ENCODE measurements around the gene IL19. TPM values are rescaled to one million over a fixed set of nuclear protein-coding genes. Genes with fewer than 3 reads are reported as not detected.

Gene IL19
- total and polyA plus RNA-seq, 2 of the 13 experiments (the other 11 are each of a cell fraction or from before 2014, with no cell fraction given) = not detected

DNA sequence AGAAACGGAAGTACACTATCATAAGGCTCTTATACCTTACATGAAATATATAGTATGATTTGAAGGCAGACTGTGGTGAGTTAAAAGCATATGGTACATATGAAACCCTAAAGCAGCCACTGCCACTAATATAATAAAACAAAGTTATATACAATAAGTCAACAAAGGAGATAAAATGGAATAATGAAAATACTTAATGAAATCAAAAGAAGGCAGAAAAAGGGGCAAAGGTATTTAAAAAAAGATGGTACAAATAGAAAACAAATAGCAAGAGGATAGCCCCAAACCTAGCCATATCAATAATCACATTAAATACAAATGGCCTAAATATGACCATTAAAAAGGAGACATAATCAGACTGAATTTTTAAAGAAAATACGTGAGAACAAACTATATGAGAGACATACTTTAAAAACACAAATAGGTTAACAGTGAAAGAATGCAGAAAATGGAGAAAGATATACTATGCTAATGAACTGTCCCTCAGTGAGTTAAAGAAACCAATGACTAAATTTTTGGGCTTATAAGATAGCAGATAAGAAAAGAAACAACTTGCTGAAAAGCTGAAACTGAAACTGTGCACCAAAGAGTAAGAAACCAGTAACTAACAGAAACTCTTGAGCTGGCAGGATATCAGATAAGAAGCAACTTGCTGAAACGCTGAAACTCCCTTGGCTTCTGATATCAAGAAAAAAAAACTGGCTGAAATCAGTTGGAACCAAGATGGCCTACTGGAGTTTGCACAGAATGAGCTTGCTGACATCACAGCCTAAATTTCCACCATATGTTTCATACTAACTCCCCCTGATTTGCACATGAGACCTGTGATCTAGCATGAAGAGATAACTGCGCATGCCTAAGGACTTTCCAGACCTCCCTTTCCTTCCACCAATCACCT is 46.1 kb downstream of the IL19 start (continued):
- no peak for TF ChIP-seq RARA (CRISPR knock-in tag; IDR thresholded peaks at IDR 0.05)
- no peak for TF ChIP-seq CTCF (CRISPR knock-in tag; IDR thresholded peaks at IDR 0.05)

DNA sequence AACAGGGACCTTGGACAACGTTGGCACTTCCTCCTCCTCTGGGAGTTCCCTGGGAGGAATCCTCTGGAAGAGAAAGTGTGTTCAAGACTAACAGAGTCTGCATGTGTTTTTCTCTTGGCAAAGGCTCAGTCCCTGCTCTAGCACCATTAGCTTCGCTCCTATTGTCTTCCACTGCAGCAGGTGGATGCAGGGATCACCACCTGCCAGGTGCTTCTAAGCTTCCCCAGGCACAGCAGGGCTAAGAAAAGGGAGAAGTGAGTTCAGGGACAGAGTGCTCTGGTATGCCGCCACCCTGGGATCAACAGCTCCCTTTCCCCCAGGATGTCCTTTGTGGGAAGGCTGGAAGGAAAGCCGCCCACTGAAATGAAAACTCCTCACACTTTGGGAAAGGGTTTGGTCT is 50.9 kb downstream of the IL19 start:
- 25% methylated on average over 4 of the region's 4 CpGs for WGBS (ENCODE audit: low lambda C conversion rate)
- TF ChIP-seq ZNF446 (CRISPR knock-in tag; IDR thresholded peaks at IDR 0.05) (no peak), TBL1XR1 (IDR thresholded peaks at IDR 0.05; ENCODE audit: borderline replicate concordance, low read length, partially characterized antibody) (no peak), SNAPC4 (CRISPR knock-in tag; IDR thresholded peaks at IDR 0.05) (no peak)
- TF ChIP-seq, protein P1, sequence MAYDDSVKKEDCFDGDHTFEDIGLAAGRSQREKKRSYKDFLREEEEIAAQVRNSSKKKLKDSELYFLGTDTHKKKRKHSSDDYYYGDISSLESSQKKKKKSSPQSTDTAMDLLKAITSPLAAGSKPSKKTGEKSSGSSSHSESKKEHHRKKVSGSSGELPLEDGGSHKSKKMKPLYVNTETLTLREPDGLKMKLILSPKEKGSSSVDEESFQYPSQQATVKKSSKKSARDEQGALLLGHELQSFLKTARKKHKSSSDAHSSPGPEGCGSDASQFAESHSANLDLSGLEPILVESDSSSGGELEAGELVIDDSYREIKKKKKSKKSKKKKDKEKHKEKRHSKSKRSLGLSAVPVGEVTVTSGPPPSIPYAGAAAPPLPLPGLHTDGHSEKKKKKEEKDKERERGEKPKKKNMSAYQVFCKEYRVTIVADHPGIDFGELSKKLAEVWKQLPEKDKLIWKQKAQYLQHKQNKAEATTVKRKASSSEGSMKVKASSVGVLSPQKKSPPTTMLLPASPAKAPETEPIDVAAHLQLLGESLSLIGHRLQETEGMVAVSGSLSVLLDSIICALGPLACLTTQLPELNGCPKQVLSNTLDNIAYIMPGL (CRISPR knock-in tag; IDR thresholded peaks at IDR 0.05; ENCODE audit: borderline replicate concordance in 1 of 2, low read depth in 1 of 2) = no peak
- TF ChIP-seq, protein P2, sequence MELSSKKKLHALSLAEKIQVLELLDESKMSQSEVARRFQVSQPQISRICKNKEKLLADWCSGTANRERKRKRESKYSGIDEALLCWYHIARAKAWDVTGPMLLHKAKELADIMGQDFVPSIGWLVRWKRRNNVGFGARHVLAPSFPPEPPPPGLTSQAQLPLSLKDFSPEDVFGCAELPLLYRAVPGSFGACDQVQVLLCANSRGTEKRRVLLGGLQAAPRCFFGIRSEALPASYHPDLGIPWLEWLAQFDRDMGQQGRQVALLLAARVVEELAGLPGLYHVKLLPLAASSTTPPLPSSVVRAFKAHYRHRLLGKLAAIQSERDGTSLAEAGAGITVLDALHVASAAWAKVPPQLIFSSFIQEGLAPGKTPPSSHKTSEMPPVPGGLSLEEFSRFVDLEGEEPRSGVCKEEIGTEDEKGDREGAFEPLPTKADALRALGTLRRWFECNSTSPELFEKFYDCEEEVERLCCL (CRISPR knock-in tag; IDR thresholded peaks at IDR 0.05; ENCODE audit: borderline replicate concordance) = no peak

More for the DNA sequence above, 50.9 kb downstream of the IL19 start:
- Histone ChIP-seq H3K9ac (ENCODE audit: insufficient read depth, low read depth, low read length) (no peak overlapping the region), H3K4me3 (replicated peaks in 1 of 3; ENCODE audit: insufficient read depth in 1 of 3, low read depth in 2 of 3, low read length in 3 of 3) (no peak overlapping the region), H3K27me3 (ENCODE audit: control insufficient read depth in 1 of 2, insufficient read depth in 2 of 2, low read length in 2 of 2) (peaks cover 3 to 20% of the 10 kb centered on the region in 2 experiments; a peak in 2 of 5 replicates), H4K20me1 (ENCODE audit: insufficient read depth, low read length) (no peaks in the 10 kb centered on the region), H3K4me2 (ENCODE audit: low read depth, low read length) (no peak overlapping the region), H2AFZ (ENCODE audit: low read length) (no peak overlapping the region), H3K4me1 (ENCODE audit: insufficient read depth, low read length) (no peaks in the 10 kb centered on the region), H3K79me2 (ENCODE audit: insufficient read depth, low read length) (no peaks in the 10 kb centered on the region), H3K36me3 (replicated peaks in 1 of 2; ENCODE audit: control insufficient read depth in 1 of 2, insufficient read depth in 2 of 2, low read length in 2 of 2) (no peaks in the 10 kb centered on the region), H3K27ac (ENCODE audit: extremely low read length, insufficient read depth, low read length) (no peak overlapping the region), H3K9me3 (ENCODE audit: low read length) (no peaks in the 10 kb centered on the region)
- CTCF ChIA-PET (ENCODE audit: low intra/inter-chr PET ratio, low total read pairs) = no interaction called here
- POLR2A ChIA-PET = no interaction called here
- no TSS peak for BruUV-seq (replicated peaks)
- ATAC-seq (no peak), FAIRE-seq (no peak), DNase-seq (ENCODE audit: low spot score) (no peak)
- in situ Hi-C loops (cut with HindIII; ENCODE audit: extremely low pct_ligation_motif_present, low pct_unique_long_range_greater_than_20kb) = no loop called here
- intact Hi-C loops (cut with micrococcal nuclease; ENCODE audit: unreplicated experiment) = no loop called here
